CD4-positive, alpha-beta memory T cell (primary cell): ENCODE measurements around the gene DGUOK. TPM values are rescaled to one million over a fixed set of nuclear protein-coding genes. Genes with fewer than 3 reads are reported as not detected.

Experiments used
- CTCF ChIA-PET: fragments of 350-600 bp; sonication (Branson Sonifier 250); formaldehyde crosslinking; loops from one replicate; lab custom pipeline; 2021; ENCODE audit warnings: inconsistent platforms; ENCODE audit not compliant: partially characterized antibody; lab: Charles Lee
- POLR2A ChIA-PET: fragments of 350-600 bp; sonication (Branson Sonifier 250); formaldehyde crosslinking; loops from one replicate; lab custom pipeline; 2021; ENCODE audit not compliant: partially characterized antibody; lab: Charles Lee
- DNase-seq, 5 donors: peaks; one replicate each; pipeline versions ENCODE4 v3.0.0 to v3.0.0-alpha.2; 2020 to 2022; ENCODE audit warnings: mixed read lengths in 1 of 5
- H3K27ac ChIP-seq: one replicate; pipeline ENCODE4 v1.7.0; 2013; ENCODE audit warnings: low read depth, low read length
- H3K27me3 ChIP-seq: 2 replicates; pipeline ENCODE4 v1.7.0; 2013; ENCODE audit warnings: mild to moderate bottlenecking, low read length, moderate library complexity; ENCODE audit not compliant: insufficient read depth
- H3K36me3 ChIP-seq: 2 replicates; pipeline ENCODE4 v1.7.0; 2013; ENCODE audit warnings: mild to moderate bottlenecking, low read length, moderate library complexity; ENCODE audit not compliant: insufficient read depth
- H3K4me1 ChIP-seq: 2 replicates; pipeline ENCODE4 v1.7.0; 2013; ENCODE audit warnings: mild to moderate bottlenecking, low read length, moderate library complexity; ENCODE audit not compliant: insufficient read depth
- H3K4me3 ChIP-seq, 2 donors: one replicate each; pipeline ENCODE4 v1.7.0; 2013; ENCODE audit warnings: low read length in 2 of 2, mild to moderate bottlenecking in 1 of 2
- H3K9me3 ChIP-seq, 2 donors: one replicate each; pipeline ENCODE4 v1.7.0; 2013; ENCODE audit warnings: low read length in 2 of 2, control low read depth in 1 of 2; ENCODE audit not compliant: control insufficient read depth in 1 of 2
- H3K27ac Mint-ChIP-seq, 7 donors: one replicate each; pipeline ENCODE4 v1.8.0; 2020 to 2021; ENCODE audit warnings: mixed read lengths in 7 of 7, mild to moderate bottlenecking in 6 of 7, inconsistent platforms in 3 of 7, moderate library complexity in 3 of 7
- H3K27me3 Mint-ChIP-seq, 2 donors: one replicate each; pipeline ENCODE4 v1.8.0; 2020 to 2021; ENCODE audit warnings: mixed read lengths in 2 of 2
- H3K36me3 Mint-ChIP-seq, 2 donors: one replicate each; pipeline ENCODE4 v1.8.0; 2020 to 2021; ENCODE audit warnings: mixed read lengths in 2 of 2, inconsistent platforms in 1 of 2, mild to moderate bottlenecking in 1 of 2
- H3K4me1 Mint-ChIP-seq, 4 donors: one replicate each; pipeline ENCODE4 v1.8.0; 2020 to 2021; ENCODE audit warnings: mixed read lengths in 4 of 4, mild to moderate bottlenecking in 1 of 4
- H3K4me3 Mint-ChIP-seq, 8 donors: one replicate each; pipeline ENCODE4 v1.8.0; 2020 to 2021; ENCODE audit warnings: mixed read lengths in 8 of 8, mild to moderate bottlenecking in 7 of 8, moderate library complexity in 6 of 8, inconsistent platforms in 3 of 8
- H3K9me3 Mint-ChIP-seq, 8 donors: one replicate each; pipeline ENCODE4 v1.8.0; 2020 to 2021; ENCODE audit warnings: mixed read lengths in 8 of 8, mild to moderate bottlenecking in 5 of 8, inconsistent platforms in 3 of 8, moderate library complexity in 1 of 8
- intact Hi-C: fragments of 100-400 bp; cut with micrococcal nuclease; formaldehyde crosslinking; loops from one replicate; pipeline ENCODE4 v1.15.1; 2023
- polyA plus RNA-seq, 2 donors: library from polyadenylated mRNA; unstranded; fragments of 300-500 nt; fragmentation: Illumina TruSeq; gene quantifications; one replicate each; pipeline ENCODE4 v1.2.3, GENCODE V29; 2021
- total RNA-seq, 2 experiments: library from RNA; stranded (reverse); gene quantifications; one replicate each; pipeline ENCODE4 v1.2.3, GENCODE V29; 2021

Gene DGUOK
- total and polyA plus RNA-seq, 4 experiments from 2014 or later = 52.2 to 199 (median 120) TPM

GRCh38 chr2:73969356-73969755 lies 42.7 kb downstream of the DGUOK start:
- ChIA-PET CTCF (interaction anchor here (0.8 to 4.0 kb wide), 2 partner anchors 9 to 18 kb away, joined by 3 to 23 read pairs; no protein-coding TSS in a partner anchor), POLR2A (interaction anchor here (0.9 to 1.2 kb wide), 2 partner anchors 11 to 13 kb away, joined by 3 to 5 read pairs; no protein-coding TSS in a partner anchor)
- H3K27ac Mint-ChIP-seq = peak overlapping the region in 3 of 7 donors; percentile 36 to 81 (median 68)
- Histone ChIP-seq H3K4me3 (no peak overlapping the region), H3K9me3 (no peaks in the 10 kb centered on the region), H3K36me3 (no peaks in the 10 kb centered on the region), H3K27me3 (no peaks in the 10 kb centered on the region), H3K27ac (no peak overlapping the region), H3K4me1 (peaks cover 28% of the 10 kb centered on the region)
- H3K27me3 Mint-ChIP-seq = no peaks in the 10 kb centered on the region
- H3K9me3 Mint-ChIP-seq = no peaks in the 10 kb centered on the region
- H3K36me3 Mint-ChIP-seq = no peaks in the 10 kb centered on the region
- H3K4me3 Mint-ChIP-seq = peak overlapping the region in 2 of 8 donors; percentile 15 to 57
- no peak for DNase-seq
- intact Hi-C loops = no loop called here
- H3K4me1 Mint-ChIP-seq = peaks cover 29 to 55% (median 39%) of the 10 kb centered on the region in 4 donors

DNA sequence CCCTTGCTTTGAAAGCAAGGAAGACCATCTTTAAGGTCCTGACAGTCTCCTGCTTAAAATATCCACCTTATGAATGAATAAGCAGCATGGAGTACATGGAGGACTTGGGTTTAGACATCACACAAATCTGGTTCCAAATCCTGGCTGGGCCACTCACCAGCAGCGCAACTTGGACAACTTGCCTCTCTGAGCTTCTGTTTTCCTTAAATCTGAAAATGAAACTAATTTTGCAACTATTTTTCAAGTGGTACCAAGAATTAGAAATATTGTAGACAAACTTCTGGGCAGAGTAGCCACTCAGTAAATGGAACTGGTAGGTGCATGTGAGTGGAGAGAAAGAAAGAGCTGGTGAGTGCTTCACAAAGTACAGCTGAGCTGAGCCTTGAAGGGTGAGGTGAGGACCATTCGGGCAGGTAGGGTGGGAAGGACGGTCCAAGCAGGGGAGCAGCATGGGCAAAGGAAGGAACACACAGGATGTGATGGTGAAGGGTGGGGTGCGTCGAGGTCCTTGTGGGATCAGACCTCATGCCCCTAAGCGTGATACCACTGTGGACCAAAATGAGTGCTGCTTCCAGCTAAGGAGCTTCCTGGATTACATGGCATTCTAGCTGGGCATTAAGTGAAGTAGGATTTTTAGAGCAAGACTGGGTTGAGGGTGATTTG lies 43.6 kb downstream of the DGUOK start:
- peaks cover 26 to 48% (median 37%) of the 10 kb centered on the region in 4 donors for H3K4me1 Mint-ChIP-seq
- no peaks in the 10 kb centered on the region for H3K36me3 ChIP-seq
- peak overlapping the region; percentile 32 to 33 for H3K4me3 ChIP-seq
- POLR2A ChIA-PET = interaction anchor here (0.6 to 2.6 kb wide), 11 partner anchors 8 to 496 kb away, joined by 3 to 14 read pairs (median 3); partner anchors contain the start of genes DGUOK, MOB1A and TET3
- H3K4me3 Mint-ChIP-seq = peak overlapping the region; percentile 64 to 84 (median 74)
- DNase-seq = no peak
- no peaks in the 10 kb centered on the region for H3K9me3 Mint-ChIP-seq
- H3K4me1 ChIP-seq = peaks cover 28% of the 10 kb centered on the region
- no peaks in the 10 kb centered on the region for H3K27me3 ChIP-seq
- H3K36me3 Mint-ChIP-seq = no peaks in the 10 kb centered on the region
- H3K9me3 ChIP-seq = no peaks in the 10 kb centered on the region
- H3K27ac Mint-ChIP-seq = peak overlapping the region; percentile 81 to 96 (median 91)
- intact Hi-C loops = loop anchor here (2.0 kb wide), 1 partner anchor 17 kb away; no protein-coding TSS in a partner anchor
- peak overlapping the region; percentile 17 for H3K27ac ChIP-seq
- CTCF ChIA-PET = interaction anchor here (0.8 to 4.0 kb wide), 6 partner anchors 8 to 86 kb away, joined by 3 to 23 read pairs (median 4); no protein-coding TSS in a partner anchor
- no peaks in the 10 kb centered on the region for H3K27me3 Mint-ChIP-seq

DNA sequence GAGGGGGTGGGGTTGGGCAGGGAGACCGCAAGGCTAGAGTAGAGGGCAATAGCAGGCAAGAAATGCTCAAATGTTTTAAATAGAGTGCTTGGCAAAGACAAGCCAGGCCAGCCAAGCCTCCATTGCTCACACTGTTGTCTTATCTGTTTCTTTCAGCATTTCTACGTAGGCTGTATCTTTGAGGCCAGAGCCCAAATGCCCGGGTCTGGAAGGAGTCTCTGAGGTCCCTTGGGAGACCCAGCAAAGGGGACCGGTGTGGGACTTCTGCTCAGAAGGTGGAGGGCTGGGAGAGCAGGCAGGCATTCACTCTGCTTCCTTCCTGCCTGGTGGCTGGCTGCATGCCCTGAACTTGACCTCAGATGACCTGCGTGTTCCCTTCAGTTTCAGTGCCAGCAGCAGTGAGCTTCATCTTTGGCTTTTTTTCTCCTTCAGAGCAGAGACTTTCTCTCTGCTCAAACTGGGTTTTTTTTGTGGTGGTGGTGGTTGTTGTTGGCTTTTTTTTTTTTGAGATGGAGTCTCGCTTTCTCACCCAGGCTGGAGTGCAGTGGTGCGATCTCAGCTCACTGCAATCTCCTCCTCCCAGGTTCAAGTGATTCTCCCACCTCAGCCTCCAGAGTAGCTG lies 44.3 kb downstream of the DGUOK start:
- peak overlapping the region; percentile 32 to 33 for H3K4me3 ChIP-seq
- intact Hi-C loops = loop anchor here (1.0 to 2.0 kb wide), 3 partner anchors 8 to 44 kb away; no protein-coding TSS in a partner anchor
- peaks cover 28% of the 10 kb centered on the region for H3K4me1 ChIP-seq
- peak; percentile 69 to 74 (median 71) for DNase-seq
- Mint-ChIP-seq H3K4me3 (peak overlapping the region; percentile 64 to 84 (median 74)), H3K36me3 (no peaks in the 10 kb centered on the region), H3K27me3 (no peaks in the 10 kb centered on the region), H3K9me3 (no peaks in the 10 kb centered on the region), H3K27ac (peak overlapping the region; percentile 81 to 96 (median 91)), H3K4me1 (peaks cover 26 to 55% (median 40%) of the 10 kb centered on the region in 4 donors)
- no peaks in the 10 kb centered on the region for H3K27me3 ChIP-seq
- no peaks in the 10 kb centered on the region for H3K9me3 ChIP-seq
- peak overlapping the region; percentile 17 for H3K27ac ChIP-seq
- ChIA-PET POLR2A (interaction anchor here (0.6 to 2.6 kb wide), 10 partner anchors 10 to 496 kb away, joined by 3 to 14 read pairs (median 4); partner anchors contain the start of genes DGUOK, MOB1A and TET3), CTCF (interaction anchor here (1.0 to 4.0 kb wide), 7 partner anchors 11 to 86 kb away, joined by 3 to 23 read pairs (median 4); no protein-coding TSS in a partner anchor)
- H3K36me3 ChIP-seq = no peaks in the 10 kb centered on the region

DNA sequence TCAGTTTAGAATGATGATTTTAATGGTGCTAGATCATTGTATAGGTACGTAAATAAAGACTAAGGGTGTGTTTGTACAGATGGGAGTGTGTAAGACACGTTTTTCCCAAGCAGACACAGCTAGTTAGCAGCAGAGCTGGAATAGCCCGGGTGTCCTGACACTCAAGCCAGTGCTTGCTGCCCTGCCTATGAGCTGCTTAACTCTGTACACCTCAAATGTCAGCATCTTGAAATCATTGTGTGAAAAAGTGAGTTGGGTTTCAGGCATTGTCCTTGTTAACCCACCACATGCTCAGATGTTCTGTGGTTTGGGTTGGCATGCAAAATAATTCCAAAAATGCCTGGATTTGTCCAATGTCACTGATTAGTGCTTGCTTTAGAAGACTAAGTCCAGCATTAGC lies 45.0 kb downstream of the DGUOK start:
- Histone ChIP-seq H3K4me1 (peaks cover 28% of the 10 kb centered on the region), H3K4me3 (no peak overlapping the region), H3K27me3 (no peaks in the 10 kb centered on the region), H3K27ac (no peak overlapping the region), H3K36me3 (no peaks in the 10 kb centered on the region), H3K9me3 (no peaks in the 10 kb centered on the region)
- no peak for DNase-seq
- POLR2A ChIA-PET = interaction anchor here (1.0 to 2.6 kb wide), 5 partner anchors 9 to 45 kb away, joined by 3 to 14 read pairs (median 8); partner anchors contain the start of genes DGUOK and TET3
- Mint-ChIP-seq H3K4me3 (peak overlapping the region; percentile 62 to 84 (median 74)), H3K27ac (peak overlapping the region; percentile 38 to 96 (median 90)), H3K4me1 (peaks cover 26 to 55% (median 41%) of the 10 kb centered on the region in 4 donors), H3K36me3 (no peaks in the 10 kb centered on the region), H3K9me3 (no peaks in the 10 kb centered on the region), H3K27me3 (no peaks in the 10 kb centered on the region)
- intact Hi-C loops = loop anchor here (1.0 to 2.0 kb wide), 3 partner anchors 8 to 44 kb away; no protein-coding TSS in a partner anchor
- CTCF ChIA-PET = interaction anchor here (1.0 to 4.0 kb wide), 5 partner anchors 11 to 64 kb away, joined by 3 to 23 read pairs (median 4); no protein-coding TSS in a partner anchor

DNA sequence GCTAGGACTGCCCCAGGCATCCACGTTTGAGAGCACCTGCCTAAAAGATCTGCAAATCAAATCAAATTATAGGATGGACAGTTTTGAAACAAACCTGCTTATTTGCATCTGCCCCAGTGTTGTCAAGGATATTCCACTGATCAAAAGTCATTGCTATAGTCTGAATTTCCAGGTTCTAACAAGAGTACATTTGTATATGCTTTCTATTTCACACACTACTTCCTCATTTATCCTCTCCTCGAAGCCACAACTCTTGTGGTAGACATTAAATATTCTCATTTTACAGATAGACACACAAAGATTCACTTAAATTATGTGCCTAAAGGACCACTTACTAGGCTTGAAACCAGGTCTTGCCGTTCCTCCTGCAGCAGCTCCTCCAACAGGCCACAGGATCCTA lies 46.2 kb downstream of the DGUOK start:
- no peaks in the 10 kb centered on the region for H3K36me3 Mint-ChIP-seq
- no peaks in the 10 kb centered on the region for H3K9me3 Mint-ChIP-seq
- CTCF ChIA-PET = interaction anchor here (4.0 kb wide), 1 partner anchor 15 kb away, joined by 23 read pairs; no protein-coding TSS in a partner anchor

GRCh38 chr2:73975731-73976130 lies 49.1 kb downstream of the DGUOK start:
- no peak overlapping the region for H3K4me3 ChIP-seq
- Mint-ChIP-seq H3K4me3 (no peak overlapping the region), H3K4me1 (peaks cover 35 to 67% (median 47%) of the 10 kb centered on the region in 4 donors), H3K9me3 (no peaks in the 10 kb centered on the region), H3K27ac (peak overlapping the region in 1 of 7 donors; percentile 29), H3K36me3 (no peaks in the 10 kb centered on the region), H3K27me3 (no peaks in the 10 kb centered on the region)
- no peaks in the 10 kb centered on the region for H3K9me3 ChIP-seq
- CTCF ChIA-PET = no interaction called here
- POLR2A ChIA-PET = no interaction called here
- intact Hi-C loops = no loop called here
- no peaks in the 10 kb centered on the region for H3K36me3 ChIP-seq
- no peaks in the 10 kb centered on the region for H3K27me3 ChIP-seq
- DNase-seq = no peak
- H3K27ac ChIP-seq = no peak overlapping the region
- H3K4me1 ChIP-seq = peaks cover 42% of the 10 kb centered on the region

More for the DNA sequence above, 46.2 kb downstream of the DGUOK start:
- no peaks in the 10 kb centered on the region for H3K27me3 Mint-ChIP-seq
- POLR2A ChIA-PET = interaction anchor here (1.5 kb wide), 1 partner anchor 15 kb away, joined by 4 read pairs; no protein-coding TSS in a partner anchor
- Histone ChIP-seq H3K36me3 (no peaks in the 10 kb centered on the region), H3K27ac (no peak overlapping the region), H3K9me3 (no peaks in the 10 kb centered on the region), H3K27me3 (no peaks in the 10 kb centered on the region), H3K4me1 (peaks cover 28% of the 10 kb centered on the region), H3K4me3 (no peak overlapping the region)
- peaks cover 27 to 61% (median 42%) of the 10 kb centered on the region in 4 donors for H3K4me1 Mint-ChIP-seq
- intact Hi-C loops = no loop called here
- H3K27ac Mint-ChIP-seq = peak overlapping the region in 1 of 7 donors; percentile 75
- no peak for DNase-seq
- no peak overlapping the region for H3K4me3 Mint-ChIP-seq
